Measurements from ENCODE around the gene NFIX.
A peak's percentile ranks its signal among the peaks of the same experiment; 100 is the strongest.

- no peak for TF ChIP-seq CTCF (conservative IDR thresholded peaks at IDR 0.05)
- TF ChIP-seq ZFX (IDR thresholded peaks at IDR 0.05): peak; percentile 68
Observed at GRCh38 chr19:13001502-13002165, 6.4 kb downstream of the NFIX start.

All from C4-2B (cell line).